ENCODE measurements around the gene LIPC. TPM values are rescaled to one million over a fixed set of nuclear protein-coding genes. Genes with fewer than 3 reads are reported as not detected.
A peak's percentile ranks its signal among the peaks of the same experiment; 100 is the strongest.

LIPC gene
- total and polyA plus RNA-seq, 2 of the 4 experiments (the other 2 are of a cell fraction) = 0.07 TPM; not detected in 1

DNA sequence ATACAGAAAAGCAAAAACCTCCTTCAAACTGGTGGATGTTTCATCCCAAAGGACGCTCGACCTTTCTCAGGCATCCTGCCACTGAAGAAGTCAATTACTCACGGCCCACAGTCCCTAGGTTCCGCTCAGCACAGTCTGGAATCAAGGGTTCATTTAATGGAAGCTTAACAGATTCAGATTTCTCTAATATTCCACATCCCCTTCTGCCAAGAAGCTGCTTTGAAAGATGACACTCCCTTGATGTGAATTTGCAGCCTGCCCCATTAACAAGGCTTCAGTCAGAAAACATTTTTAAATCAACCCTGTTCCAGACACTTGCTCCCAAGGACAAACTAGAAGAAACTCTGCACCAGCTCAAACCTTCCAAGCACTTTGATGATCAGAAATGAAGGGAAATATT is 81.2 kb downstream of the LIPC start:
- TF ChIP-seq, protein P1, sequence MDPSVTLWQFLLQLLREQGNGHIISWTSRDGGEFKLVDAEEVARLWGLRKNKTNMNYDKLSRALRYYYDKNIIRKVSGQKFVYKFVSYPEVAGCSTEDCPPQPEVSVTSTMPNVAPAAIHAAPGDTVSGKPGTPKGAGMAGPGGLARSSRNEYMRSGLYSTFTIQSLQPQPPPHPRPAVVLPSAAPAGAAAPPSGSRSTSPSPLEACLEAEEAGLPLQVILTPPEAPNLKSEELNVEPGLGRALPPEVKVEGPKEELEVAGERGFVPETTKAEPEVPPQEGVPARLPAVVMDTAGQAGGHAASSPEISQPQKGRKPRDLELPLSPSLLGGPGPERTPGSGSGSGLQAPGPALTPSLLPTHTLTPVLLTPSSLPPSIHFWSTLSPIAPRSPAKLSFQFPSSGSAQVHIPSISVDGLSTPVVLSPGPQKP (IDR thresholded peaks at IDR 0.05; ENCODE audit: borderline replicate concordance, low read depth, low read length) = no peak
- TF ChIP-seq RFX5 (IDR thresholded peaks at IDR 0.05; ENCODE audit: low read depth, low read length) (no peak), MAZ (IDR thresholded peaks at IDR 0.05; ENCODE audit: borderline replicate concordance, low read depth, low read length) (no peak), POLR2A (IDR thresholded peaks at IDR 0.05; ENCODE audit: low read depth, low read length) (no peak), BHLHE40 (IDR thresholded peaks at IDR 0.05; ENCODE audit: low read depth, low read length) (no peak), MXI1 (IDR thresholded peaks at IDR 0.05; ENCODE audit: borderline replicate concordance, low read depth, low read length) (no peak), FOS (IDR thresholded peaks at IDR 0.05; ENCODE audit: low read depth, low read length) (no peak), CEBPB (IDR thresholded peaks at IDR 0.05; ENCODE audit: low read depth, low read length) (no peak), NFE2L2 (IDR thresholded peaks at IDR 0.05; ENCODE audit: low read depth, low read length) (no peak), SMC3 (IDR thresholded peaks at IDR 0.05; ENCODE audit: low read depth, low read length) (no peak), CHD1 (IDR thresholded peaks at IDR 0.05; ENCODE audit: low read depth, low read length) (no peak), RCOR1 (IDR thresholded peaks at IDR 0.05; ENCODE audit: insufficient replicate concordance, low read length) (no peak), MAFK (IDR thresholded peaks at IDR 0.05; ENCODE audit: low read depth, low read length) (no peak), RAD21 (IDR thresholded peaks at IDR 0.05; ENCODE audit: low read length) (no peak)
- TF ChIP-seq, protein P2, sequence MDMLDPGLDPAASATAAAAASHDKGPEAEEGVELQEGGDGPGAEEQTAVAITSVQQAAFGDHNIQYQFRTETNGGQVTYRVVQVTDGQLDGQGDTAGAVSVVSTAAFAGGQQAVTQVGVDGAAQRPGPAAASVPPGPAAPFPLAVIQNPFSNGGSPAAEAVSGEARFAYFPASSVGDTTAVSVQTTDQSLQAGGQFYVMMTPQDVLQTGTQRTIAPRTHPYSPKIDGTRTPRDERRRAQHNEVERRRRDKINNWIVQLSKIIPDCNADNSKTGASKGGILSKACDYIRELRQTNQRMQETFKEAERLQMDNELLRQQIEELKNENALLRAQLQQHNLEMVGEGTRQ (IDR thresholded peaks at IDR 0.05; ENCODE audit: low read depth, low read length) = no peak
- TF ChIP-seq, protein P3, sequence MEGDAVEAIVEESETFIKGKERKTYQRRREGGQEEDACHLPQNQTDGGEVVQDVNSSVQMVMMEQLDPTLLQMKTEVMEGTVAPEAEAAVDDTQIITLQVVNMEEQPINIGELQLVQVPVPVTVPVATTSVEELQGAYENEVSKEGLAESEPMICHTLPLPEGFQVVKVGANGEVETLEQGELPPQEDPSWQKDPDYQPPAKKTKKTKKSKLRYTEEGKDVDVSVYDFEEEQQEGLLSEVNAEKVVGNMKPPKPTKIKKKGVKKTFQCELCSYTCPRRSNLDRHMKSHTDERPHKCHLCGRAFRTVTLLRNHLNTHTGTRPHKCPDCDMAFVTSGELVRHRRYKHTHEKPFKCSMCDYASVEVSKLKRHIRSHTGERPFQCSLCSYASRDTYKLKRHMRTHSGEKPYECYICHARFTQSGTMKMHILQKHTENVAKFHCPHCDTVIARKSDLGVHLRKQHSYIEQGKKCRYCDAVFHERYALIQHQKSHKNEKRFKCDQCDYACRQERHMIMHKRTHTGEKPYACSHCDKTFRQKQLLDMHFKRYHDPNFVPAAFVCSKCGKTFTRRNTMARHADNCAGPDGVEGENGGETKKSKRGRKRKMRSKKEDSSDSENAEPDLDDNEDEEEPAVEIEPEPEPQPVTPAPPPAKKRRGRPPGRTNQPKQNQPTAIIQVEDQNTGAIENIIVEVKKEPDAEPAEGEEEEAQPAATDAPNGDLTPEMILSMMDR (conservative IDR thresholded peaks at IDR 0.05; ENCODE audit: low read depth, low read length) = no peak
- Histone ChIP-seq H4K5ac (ENCODE audit: low read depth, low read length) (no peak overlapping the region), H3K9me3 (ENCODE audit: control insufficient read depth, insufficient read depth, low read length) (no peaks in the 10 kb centered on the region), H3K14ac (replicated peaks; ENCODE audit: low read depth, low read length) (no peak overlapping the region), H2BK15ac (ENCODE audit: low read depth, low read length) (0 out of 3 replicates have a peak overlapping the region, but pooled peaks have one; percentile 23), H2BK5ac (ENCODE audit: low read depth, low read length, poor library complexity, severe bottlenecking) (no peak overlapping the region), H3K4ac (ENCODE audit: low read depth, low read length) (no peak overlapping the region), H3K36me3 (ENCODE audit: control insufficient read depth, insufficient read depth, low read length) (no peaks in the 10 kb centered on the region), H4K8ac (ENCODE audit: low read depth in 2 of 2, low read length in 2 of 2) (no peak overlapping the region), H3K9me1 (ENCODE audit: insufficient read depth, low read length) (peaks cover 3% of the 10 kb centered on the region; the same call in 1 of the 2 replicates), H3K27ac (ENCODE audit: insufficient read depth, low read length) (no peak overlapping the region), H3K79me1 (ENCODE audit: low read depth in 1 of 2, low read length in 2 of 2) (no peaks in the 10 kb centered on the region), H3K27me3 (ENCODE audit: control insufficient read depth, insufficient read depth, low read length) (no peaks in the 10 kb centered on the region), H3K18ac (ENCODE audit: low read depth, low read length) (no peak overlapping the region), H2AK5ac (ENCODE audit: low read depth, low read length) (no peak overlapping the region; the same call in 1 of the 2 replicates), H2AFZ (replicated peaks; ENCODE audit: low read length, poor library complexity) (no peak overlapping the region), H2BK120ac (ENCODE audit: low read depth, low read length) (no peak overlapping the region), H3K9ac (ENCODE audit: low read depth, low read length) (no peak overlapping the region), H3K4me2 (ENCODE audit: low read depth, low read length) (no peak overlapping the region), H4K91ac (ENCODE audit: insufficient read depth, low read depth, low read length) (peak overlapping the region; percentile 20; the same call in 1 of the 2 replicates), H4K20me1 (ENCODE audit: insufficient read depth, low read length) (no peaks in the 10 kb centered on the region), H2BK20ac (ENCODE audit: low read depth, low read length) (no peak overlapping the region), H2AK9ac (replicated peaks; ENCODE audit: low read depth, low read length, poor library complexity) (no peak overlapping the region), H3K4me3 (ENCODE audit: insufficient read depth, low read depth, low read length) (no peak overlapping the region), H3K56ac (ENCODE audit: extremely low read depth, insufficient read depth, low read length) (no peak overlapping the region), H3K4me1 (ENCODE audit: control insufficient read depth, insufficient read depth, low read length) (peaks cover 2% of the 10 kb centered on the region; the same call in 1 of the 2 replicates), H3K23ac (ENCODE audit: low read depth, low read length) (no peak overlapping the region)
- BruUV-seq (replicated peaks) = no TSS peak
- ATAC-seq (ENCODE audit: low read depth) (no peak), DNase-seq (no peak)
- dilution Hi-C loops (cut with HindIII; ENCODE audit: low sequenced_read_pairs, unreplicated experiment) = no loop called here
- ChIA-PET CTCF (no interaction called here), POLR2A (ENCODE audit: unreplicated experiment) (no interaction called here)
- whole genome bisulfite sequencing, 2 experiments (ENCODE audit: extremely low coverage in 2 of 2, insufficient read length in 1 of 2) = no CpG with 5 or more reads among the region's 4 CpGs
- in situ Hi-C loops (cut with MboI; ENCODE audit: low sequenced_read_pairs) = no loop called here
- intact Hi-C loops (cut with micrococcal nuclease) = no loop called here

Data from IMR-90 (cell line).